Upper lobe of left lung (tissue), 4 donors: ENCODE measurements around the gene IZUMO1.

Experiments used
- EP300 ChIP-seq, 4 donors: sonication (generic); formaldehyde crosslinking; IDR thresholded peaks; one replicate each; pipeline ENCODE4 v1.5.1; 2017; ENCODE audit warnings: antibody characterized with exemption in 4 of 4, control low read depth in 2 of 4
- POLR2A ChIP-seq, 4 donors: fragments of 450-650 bp; IDR thresholded peaks; one replicate each; pipeline ENCODE4 v1.5.1; 2016 to 2017; ENCODE audit warnings: antibody characterized with exemption in 4 of 4, mild to moderate bottlenecking in 2 of 4
- POLR2AphosphoS5 ChIP-seq, 2 donors: sonication (generic); formaldehyde crosslinking; IDR thresholded peaks; one replicate each; pipeline ENCODE4 v1.5.1; 2017; ENCODE audit warnings: antibody characterized with exemption in 2 of 2
- TF ChIP-seq, protein P1 (sequence below), 6 experiments: fragments of 450-650 bp in 4 of 6; fragments of 200-600 bp in 2 of 6; sonication (generic) in 2 of 6; IDR thresholded peaks; one replicate each; pipeline ENCODE4 v1.5.1; 2016 to 2019; ENCODE audit warnings: antibody characterized with exemption in 6 of 6

DNA sequence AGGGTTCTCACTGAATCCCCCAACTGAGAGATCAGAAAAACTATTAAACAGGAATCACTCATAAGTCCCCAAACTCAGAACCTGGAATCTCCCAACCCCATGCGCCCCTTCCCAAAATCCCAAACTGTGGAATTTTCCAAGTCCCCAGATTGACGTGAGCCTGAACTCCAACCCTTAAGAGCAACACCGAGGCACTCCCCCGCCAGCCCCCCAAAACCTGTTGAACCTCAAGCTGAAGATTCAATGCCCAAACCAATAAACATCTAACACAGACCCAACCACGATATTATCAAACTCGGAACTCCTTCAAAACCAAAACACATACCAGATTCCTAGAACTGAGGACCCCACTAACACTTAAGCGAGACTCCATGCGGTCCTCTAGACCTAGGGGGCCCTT, 599 bp downstream of the IZUMO1 start:
- TF ChIP-seq, protein P1, sequence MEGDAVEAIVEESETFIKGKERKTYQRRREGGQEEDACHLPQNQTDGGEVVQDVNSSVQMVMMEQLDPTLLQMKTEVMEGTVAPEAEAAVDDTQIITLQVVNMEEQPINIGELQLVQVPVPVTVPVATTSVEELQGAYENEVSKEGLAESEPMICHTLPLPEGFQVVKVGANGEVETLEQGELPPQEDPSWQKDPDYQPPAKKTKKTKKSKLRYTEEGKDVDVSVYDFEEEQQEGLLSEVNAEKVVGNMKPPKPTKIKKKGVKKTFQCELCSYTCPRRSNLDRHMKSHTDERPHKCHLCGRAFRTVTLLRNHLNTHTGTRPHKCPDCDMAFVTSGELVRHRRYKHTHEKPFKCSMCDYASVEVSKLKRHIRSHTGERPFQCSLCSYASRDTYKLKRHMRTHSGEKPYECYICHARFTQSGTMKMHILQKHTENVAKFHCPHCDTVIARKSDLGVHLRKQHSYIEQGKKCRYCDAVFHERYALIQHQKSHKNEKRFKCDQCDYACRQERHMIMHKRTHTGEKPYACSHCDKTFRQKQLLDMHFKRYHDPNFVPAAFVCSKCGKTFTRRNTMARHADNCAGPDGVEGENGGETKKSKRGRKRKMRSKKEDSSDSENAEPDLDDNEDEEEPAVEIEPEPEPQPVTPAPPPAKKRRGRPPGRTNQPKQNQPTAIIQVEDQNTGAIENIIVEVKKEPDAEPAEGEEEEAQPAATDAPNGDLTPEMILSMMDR (IDR thresholded peaks at IDR 0.05): no peak
- TF ChIP-seq EP300 (IDR thresholded peaks at IDR 0.05): no peak
- no peak for TF ChIP-seq POLR2AphosphoS5 (IDR thresholded peaks at IDR 0.05)
- no peak for TF ChIP-seq POLR2A (IDR thresholded peaks at IDR 0.05)
